HepG2 (cell line): ENCODE measurements around the gene CDH22. TPM values are rescaled to one million over a fixed set of nuclear protein-coding genes. Genes with fewer than 3 reads are reported as not detected.
A peak's percentile ranks its signal among the peaks of the same experiment; 100 is the strongest.

Source experiments
- ATAC-seq: fragments of 200-7000 bp; cut with Tn5 transposase; 3 replicates; pipeline ENCODE4 v1.9.1; 2020; ENCODE audit warnings: mild to moderate bottlenecking, moderate library complexity
- BruUV-seq: library from RNA; stranded (reverse); fragments of 400-500 nt; replicated peaks from 2 replicates; lab custom pipeline; 2021; lab: Mats Ljungman, UMichigan
- CTCF ChIA-PET: fragments of 300-600 bp; formaldehyde crosslinking; extraction: SDS; loops from one replicate; lab custom pipeline; 2021; ENCODE audit warnings: low total read pairs, inconsistent platforms, low intra/inter-chr PET ratio; lab: Yijun Ruan, JAX
- POLR2A ChIA-PET: fragments of 350-600 bp; sonication (Branson Sonifier 250); formaldehyde crosslinking; loops from one replicate; lab custom pipeline; 2020; ENCODE audit warnings: antibody characterized with exemption, inconsistent platforms; lab: Yijun Ruan, JAX
- DNase-seq: peaks from one replicate; pipeline ENCODE4 v3.0.0-alpha.2; 2015; ENCODE audit warnings: low spot score
- FAIRE-seq: peaks from 3 replicates; lab custom pipeline; 2011; peaks lifted over from hg19 to GRCh38; lab: Jason Lieb, UNC
- H2AFZ ChIP-seq: one replicate; pipeline ENCODE4 v1.6.1; 2011; ENCODE audit warnings: low read length, inconsistent platforms
- H3K27ac ChIP-seq: fragments of 300-600 bp; 3 replicates; pipeline ENCODE4 v1.8.0; 2011; ENCODE audit warnings: mixed run types, mild to moderate bottlenecking, mixed read lengths, low read length, inconsistent platforms; ENCODE audit not compliant: insufficient read depth; ENCODE audit errors: extremely low read length
- H3K27me3 ChIP-seq, 2 experiments: fragments of 200-600 bp in 1 of 2; 2 replicates in 1 of 2; 3 replicates in 1 of 2; pipeline versions ENCODE4 v1.6.0 to v1.8.0; 2011; ENCODE audit warnings: low read length in 2 of 2, mild to moderate bottlenecking in 2 of 2, moderate library complexity in 2 of 2, inconsistent platforms in 1 of 2; ENCODE audit not compliant: insufficient read depth in 2 of 2, control insufficient read depth in 1 of 2
- H3K36me3 ChIP-seq, 2 experiments: fragments of 200-600 bp in 1 of 2; replicated peaks in 1 of 2; 2 replicates in 1 of 2; 3 replicates in 1 of 2; pipeline versions ENCODE4 v1.5.1 to v1.8.0; 2011; ENCODE audit warnings: low read length in 2 of 2, inconsistent platforms in 1 of 2; ENCODE audit not compliant: insufficient read depth in 2 of 2, control insufficient read depth in 1 of 2
- H3K4me1 ChIP-seq: 2 replicates; pipeline ENCODE4 v1.5.1; 2012; ENCODE audit warnings: low read length, inconsistent platforms; ENCODE audit not compliant: insufficient read depth
- H3K4me2 ChIP-seq: 2 replicates; pipeline ENCODE4 v1.6.0; 2011; ENCODE audit warnings: low read depth, low read length, inconsistent platforms
- H3K4me3 ChIP-seq, 3 experiments: fragments of 200-600 bp in 1 of 3; sonication (generic), shearing (Covaris generic) in 1 of 3; replicated peaks in 1 of 3; 2 replicates each; pipeline ENCODE4 v1.5.1; 2011 to 2016; ENCODE audit warnings: low read length in 3 of 3, inconsistent platforms in 2 of 3, low read depth in 2 of 3, mild to moderate bottlenecking in 2 of 3, control low read depth in 1 of 3, mixed read lengths in 1 of 3; ENCODE audit not compliant: insufficient read depth in 1 of 3
- H3K79me2 ChIP-seq: one replicate; pipeline ENCODE4 v1.6.1; 2011; ENCODE audit warnings: low read length, inconsistent platforms; ENCODE audit not compliant: insufficient read depth
- H3K9ac ChIP-seq: 2 replicates; pipeline ENCODE4 v1.6.0; 2011; ENCODE audit warnings: mild to moderate bottlenecking, low read depth, low read length, inconsistent platforms; ENCODE audit not compliant: insufficient read depth
- H3K9me3 ChIP-seq: 2 replicates; pipeline ENCODE4 v1.5.1; 2012; ENCODE audit warnings: mild to moderate bottlenecking, low read length
- H4K20me1 ChIP-seq: 2 replicates; pipeline ENCODE4 v1.6.0; 2011; ENCODE audit warnings: inconsistent platforms, mild to moderate bottlenecking, low read length, moderate library complexity; ENCODE audit not compliant: insufficient read depth
- ADNP ChIP-seq: sonication (generic); formaldehyde crosslinking; IDR thresholded peaks from 2 replicates; pipeline ENCODE4 v1.4.0; 2020; ENCODE audit warnings: missing genetic modification reagents
- IKZF1 ChIP-seq: fragments of 450-650 bp; IDR thresholded peaks from 2 replicates; pipeline ENCODE4 v1.7.1; 2016
- MTF2 ChIP-seq: sonication (generic); formaldehyde crosslinking; IDR thresholded peaks from 2 replicates; pipeline ENCODE4 v1.5.0; 2020; ENCODE audit warnings: missing genetic modification reagents, borderline replicate concordance
- SMARCC2 ChIP-seq: fragments of 450-650 bp; IDR thresholded peaks from 2 replicates; pipeline ENCODE4 v1.6.1; 2017; ENCODE audit warnings: antibody characterized with exemption, mild to moderate bottlenecking
- ZNF280D ChIP-seq: sonication (generic); formaldehyde crosslinking; IDR thresholded peaks from 2 replicates; pipeline ENCODE4 v1.5.1; 2020; ENCODE audit warnings: mild to moderate bottlenecking, missing genetic modification reagents
- ZNF367 ChIP-seq: sonication (generic); formaldehyde crosslinking; IDR thresholded peaks from 2 replicates; pipeline ENCODE4 v1.4.0; 2020; ENCODE audit warnings: missing genetic modification reagents, borderline replicate concordance
- ZNF646 ChIP-seq: sonication (generic); formaldehyde crosslinking; IDR thresholded peaks from 2 replicates; pipeline ENCODE4 v1.9.0; 2021; ENCODE audit warnings: mild to moderate bottlenecking, missing genetic modification reagents
- WGBS: methylation state at CpG from one replicate; pipeline ENCODE4 v1.1.6; 2017; ENCODE audit warnings: low lambda C conversion rate; 5-methylcytosine and 5-hydroxymethylcytosine counted together
- in situ Hi-C: cut with HindIII; loops from 2 replicates; pipeline ENCODE4 v1.10.0; 2017; ENCODE audit warnings: low pct_unique_long_range_greater_than_20kb; ENCODE audit not compliant: extremely low pct_ligation_motif_present
- intact Hi-C: fragments of 100-400 bp; cut with micrococcal nuclease; formaldehyde crosslinking; loops from one replicate; pipeline ENCODE4 v1.10.0; 2022; ENCODE audit not compliant: unreplicated experiment
- polyA plus RNA-seq, 8 experiments: library from polyadenylated mRNA; depleted of rRNA in 3 of 8; stranded (reverse) in 7 of 8; unstranded in 1 of 8; fragments of >200 nt; fragmentation: Illumina TruSeq in 4 of 8; extraction: Trizol in 4 of 8; gene quantifications; 2 replicates each; pipeline versions ENCODE4 v1.2.1 to v1.2.3, GENCODE V29; 2011 to 2016; ENCODE audit warnings: low read depth in 4 of 8, missing spikeins in 1 of 8, mixed read lengths in 1 of 8; ENCODE audit not compliant: insufficient read depth in 1 of 8
- total RNA-seq, 5 experiments: library from RNA; depleted of rRNA; stranded (reverse); fragments of >200 nt; fragmentation: Illumina TruSeq; extraction: Trizol; gene quantifications; 2 replicates each; pipeline ENCODE4 v1.2.3, GENCODE V29; 2016; ENCODE audit warnings: low read depth in 1 of 5
- TF ChIP-seq, protein P1 (sequence below): sonication (generic); formaldehyde crosslinking; conservative IDR thresholded peaks from 2 replicates; pipeline ENCODE4 v1.8.1; 2023; ENCODE audit warnings: missing genetic modification reagents

Gene CDH22
- total and polyA plus RNA-seq, 2 of the 13 experiments (the other 11 are each of a cell fraction or from before 2014, with no cell fraction given), result not detected

GRCh38 chr20:46332373-46333160 is 24.3 kb upstream of the CDH22 start (continued):
- TF ChIP-seq ZNF646, result no peak
- TF ChIP-seq ZNF367, result no peak
- TF ChIP-seq SMARCC2, result no peak

- Histone ChIP-seq H3K4me2 (no peak overlapping the region; the same call in 1 of the 2 replicates), H3K27me3 (peaks cover 3 to 21% of the 10 kb centered on the region in 2 experiments; a peak in 3 of 5 replicates), H3K4me3 (no peak overlapping the region), H3K27ac (no peak overlapping the region), H3K36me3 (no peaks in the 10 kb centered on the region), H3K9me3 (no peaks in the 10 kb centered on the region), H4K20me1 (no peaks in the 10 kb centered on the region), H3K9ac (no peak overlapping the region), H2AFZ (no peak overlapping the region), H3K4me1 (peaks cover 40% of the 10 kb centered on the region), H3K79me2 (no peaks in the 10 kb centered on the region)
- intact Hi-C loops (no loop called here), in situ Hi-C loops (no loop called here)
- CTCF ChIA-PET, result no interaction called here
- 10% methylated on average over 13 of the region's 13 CpGs for WGBS
- no TSS peak for BruUV-seq
- POLR2A ChIA-PET, result interaction anchor here (1.1 kb wide), 1 partner anchor 32 kb away, joined by 4 read pairs; no protein-coding TSS in a partner anchor
- peak; percentile 87 for FAIRE-seq
- no peak for DNase-seq
- peak; percentile 59 for ATAC-seq
- TF ChIP-seq, protein P1, sequence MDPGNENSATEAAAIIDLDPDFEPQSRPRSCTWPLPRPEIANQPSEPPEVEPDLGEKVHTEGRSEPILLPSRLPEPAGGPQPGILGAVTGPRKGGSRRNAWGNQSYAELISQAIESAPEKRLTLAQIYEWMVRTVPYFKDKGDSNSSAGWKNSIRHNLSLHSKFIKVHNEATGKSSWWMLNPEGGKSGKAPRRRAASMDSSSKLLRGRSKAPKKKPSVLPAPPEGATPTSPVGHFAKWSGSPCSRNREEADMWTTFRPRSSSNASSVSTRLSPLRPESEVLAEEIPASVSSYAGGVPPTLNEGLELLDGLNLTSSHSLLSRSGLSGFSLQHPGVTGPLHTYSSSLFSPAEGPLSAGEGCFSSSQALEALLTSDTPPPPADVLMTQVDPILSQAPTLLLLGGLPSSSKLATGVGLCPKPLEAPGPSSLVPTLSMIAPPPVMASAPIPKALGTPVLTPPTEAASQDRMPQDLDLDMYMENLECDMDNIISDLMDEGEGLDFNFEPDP (CRISPR knock-in tag), result 0 out of 2 replicates have a peak, but pooled peaks have one; percentile 50
- TF ChIP-seq ADNP (CRISPR knock-in tag), result no peak
- 0 out of 2 replicates have a peak, but pooled peaks have one; percentile 32 for TF ChIP-seq ZNF280D (CRISPR knock-in tag)
- TF ChIP-seq IKZF1, result no peak
- TF ChIP-seq MTF2 (CRISPR knock-in tag), result no peak
Observed at GRCh38 chr20:46331611-46332361, 23.5 kb upstream of the CDH22 start.
